Lower leg skin (tissue), 4 donors: ENCODE measurements around the gene CLTC. TPM values are rescaled to one million over a fixed set of nuclear protein-coding genes. Genes with fewer than 3 reads are reported as not detected.
"Not testable (repeated sequence)": the region's sequence is repeated elsewhere in the genome, so short reads cannot be mapped to it uniquely, and the experiment has no call there.

Experiments used
- DNase-seq, 2 donors: peaks; one replicate each; pipeline ENCODE4 v3.0.0-alpha.2; 2019; ENCODE audit warnings: low spot score in 2 of 2
- H3K4me3 ChIP-seq: fragments of 200-600 bp; sonication (generic); 2 replicates; pipeline ENCODE4 v1.5.1; 2017; ENCODE audit warnings: mild to moderate bottlenecking, low read depth; ENCODE audit not compliant: poor library complexity, severe bottlenecking
- POLR2A ChIP-seq, 2 donors: fragments of 450-650 bp; IDR thresholded peaks; one replicate each; pipeline ENCODE4 v1.6.1; 2016 to 2017; ENCODE audit warnings: antibody characterized with exemption in 2 of 2, mild to moderate bottlenecking in 1 of 2, moderate library complexity in 1 of 2
- WGBS, 2 donors: methylation state at CpG; one replicate each; pipeline ENCODE4 v1.1.5; 2018; 5-methylcytosine and 5-hydroxymethylcytosine counted together
- intact Hi-C: fragments of 100-400 bp; cut with DNase I; formaldehyde crosslinking; loops from one replicate; pipeline ENCODE4 v1.15.0; 2023; ENCODE audit warnings: low total_unique reads
- total RNA-seq, 4 donors: library from RNA; depleted of rRNA; stranded (reverse); fragments of >200 nt; gene quantifications; one replicate each; pipeline ENCODE4 v1.1.0, GENCODE V29; 2016
- TF ChIP-seq, protein P1 (sequence below), 3 donors: fragments of 450-650 bp; IDR thresholded peaks; one replicate each; pipeline ENCODE4 v1.5.1; 2016; ENCODE audit warnings: antibody characterized with exemption in 3 of 3, mild to moderate bottlenecking in 3 of 3, moderate library complexity in 2 of 3

CLTC gene
- total RNA-seq, 4 donors from 2014 or later = 109 to 169 (median 140) TPM

DNA sequence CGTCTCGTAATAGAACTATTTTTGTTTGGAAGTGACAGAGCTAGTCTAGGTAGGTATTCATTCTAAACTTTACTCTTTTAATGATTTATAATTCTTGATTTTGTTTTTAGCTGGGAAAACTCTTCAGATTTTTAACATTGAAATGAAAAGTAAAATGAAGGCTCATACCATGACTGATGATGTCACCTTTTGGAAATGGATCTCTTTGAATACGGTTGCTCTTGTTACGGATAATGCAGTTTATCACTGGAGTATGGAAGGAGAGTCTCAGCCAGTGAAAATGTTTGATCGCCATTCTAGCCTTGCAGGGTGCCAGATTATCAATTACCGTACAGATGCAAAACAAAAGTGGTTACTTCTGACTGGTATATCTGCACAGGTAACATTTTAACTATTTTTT lies 27.6 kb downstream of the CLTC start:
- DNase-seq = no peak
- TF ChIP-seq, protein P1, sequence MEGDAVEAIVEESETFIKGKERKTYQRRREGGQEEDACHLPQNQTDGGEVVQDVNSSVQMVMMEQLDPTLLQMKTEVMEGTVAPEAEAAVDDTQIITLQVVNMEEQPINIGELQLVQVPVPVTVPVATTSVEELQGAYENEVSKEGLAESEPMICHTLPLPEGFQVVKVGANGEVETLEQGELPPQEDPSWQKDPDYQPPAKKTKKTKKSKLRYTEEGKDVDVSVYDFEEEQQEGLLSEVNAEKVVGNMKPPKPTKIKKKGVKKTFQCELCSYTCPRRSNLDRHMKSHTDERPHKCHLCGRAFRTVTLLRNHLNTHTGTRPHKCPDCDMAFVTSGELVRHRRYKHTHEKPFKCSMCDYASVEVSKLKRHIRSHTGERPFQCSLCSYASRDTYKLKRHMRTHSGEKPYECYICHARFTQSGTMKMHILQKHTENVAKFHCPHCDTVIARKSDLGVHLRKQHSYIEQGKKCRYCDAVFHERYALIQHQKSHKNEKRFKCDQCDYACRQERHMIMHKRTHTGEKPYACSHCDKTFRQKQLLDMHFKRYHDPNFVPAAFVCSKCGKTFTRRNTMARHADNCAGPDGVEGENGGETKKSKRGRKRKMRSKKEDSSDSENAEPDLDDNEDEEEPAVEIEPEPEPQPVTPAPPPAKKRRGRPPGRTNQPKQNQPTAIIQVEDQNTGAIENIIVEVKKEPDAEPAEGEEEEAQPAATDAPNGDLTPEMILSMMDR (IDR thresholded peaks at IDR 0.05) = no peak
- TF ChIP-seq POLR2A (IDR thresholded peaks at IDR 0.05) = no peak
- intact Hi-C loops = no loop called here
- WGBS, 2 donors = 90% methylated on average over 6 of the region's 6 CpGs
- H3K4me3 ChIP-seq = no peak overlapping the region

DNA sequence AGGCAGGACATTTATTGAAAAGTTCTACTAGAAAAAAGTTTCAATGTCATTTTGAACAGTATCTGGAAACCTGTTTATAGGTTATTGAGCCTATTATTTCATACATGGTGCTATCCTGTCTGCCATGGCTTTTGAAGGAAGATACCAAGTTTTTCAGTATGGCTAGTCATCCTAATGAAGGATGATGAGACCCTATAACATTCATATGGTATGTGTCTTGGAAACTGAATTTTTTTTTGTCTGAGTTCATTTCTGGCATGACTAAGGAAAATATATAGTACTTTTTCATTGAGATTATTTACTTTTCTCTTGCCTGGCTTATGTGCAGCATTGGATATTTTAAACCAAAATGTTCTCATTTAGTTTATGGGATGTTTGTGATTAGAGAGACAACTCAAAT lies 30.2 kb downstream of the CLTC start:
- no peak for DNase-seq
- intact Hi-C loops = no loop called here
- TF ChIP-seq, protein P1 (IDR thresholded peaks at IDR 0.05) = no peak
- no peak for TF ChIP-seq POLR2A (IDR thresholded peaks at IDR 0.05)

DNA sequence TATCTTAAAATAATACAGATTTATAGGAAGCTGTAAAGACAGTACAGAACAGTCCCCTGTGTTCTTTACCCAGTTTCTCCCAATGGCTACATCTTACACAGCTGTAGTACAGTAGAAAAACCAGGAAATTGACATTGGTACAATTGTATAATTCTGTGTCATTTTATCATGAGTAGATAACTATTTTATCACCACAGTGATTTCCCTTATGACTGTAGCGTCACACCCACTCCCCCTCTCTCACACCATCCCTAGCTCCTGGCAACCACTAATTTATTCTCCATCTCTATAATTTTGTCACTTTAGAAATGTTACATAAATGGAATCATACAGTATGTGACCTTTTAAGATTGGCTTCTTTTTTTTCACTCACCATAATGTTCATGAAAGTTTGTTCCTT lies 30.9 kb downstream of the CLTC start:
- 90 to 91% methylated on average over 1 of the region's 1 CpG for WGBS, 2 donors
- no peak for DNase-seq
- no peak overlapping the region for H3K4me3 ChIP-seq
- TF ChIP-seq, protein P1 (IDR thresholded peaks at IDR 0.05) = no peak
- TF ChIP-seq POLR2A (IDR thresholded peaks at IDR 0.05) = no peak
- intact Hi-C loops = no loop called here

More for the DNA sequence above, 30.2 kb downstream of the CLTC start:
- H3K4me3 ChIP-seq = no peak overlapping the region

DNA sequence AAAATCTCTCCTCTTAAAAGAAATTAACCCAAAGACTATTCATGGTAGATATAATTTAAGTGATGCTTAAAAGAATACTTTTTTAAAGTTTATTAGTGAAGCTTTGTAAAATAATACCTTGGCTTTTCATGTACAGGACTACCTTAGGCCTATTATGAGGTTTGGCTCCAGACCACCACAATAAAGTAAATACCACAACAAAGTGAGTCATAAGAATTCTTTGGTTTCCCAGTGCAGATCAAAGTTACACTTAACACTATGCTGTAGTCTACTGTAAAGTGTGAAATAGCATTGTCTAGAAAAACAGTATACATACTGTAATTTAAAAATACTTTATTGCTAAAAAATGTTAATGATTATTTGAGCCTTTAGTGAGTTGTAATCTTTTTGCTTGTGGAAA lies 31.7 kb downstream of the CLTC start:
- no peak overlapping the region for H3K4me3 ChIP-seq
- TF ChIP-seq POLR2A (IDR thresholded peaks at IDR 0.05) = no peak
- TF ChIP-seq, protein P1 (IDR thresholded peaks at IDR 0.05) = no peak
- no peak for DNase-seq
- intact Hi-C loops = no loop called here

DNA sequence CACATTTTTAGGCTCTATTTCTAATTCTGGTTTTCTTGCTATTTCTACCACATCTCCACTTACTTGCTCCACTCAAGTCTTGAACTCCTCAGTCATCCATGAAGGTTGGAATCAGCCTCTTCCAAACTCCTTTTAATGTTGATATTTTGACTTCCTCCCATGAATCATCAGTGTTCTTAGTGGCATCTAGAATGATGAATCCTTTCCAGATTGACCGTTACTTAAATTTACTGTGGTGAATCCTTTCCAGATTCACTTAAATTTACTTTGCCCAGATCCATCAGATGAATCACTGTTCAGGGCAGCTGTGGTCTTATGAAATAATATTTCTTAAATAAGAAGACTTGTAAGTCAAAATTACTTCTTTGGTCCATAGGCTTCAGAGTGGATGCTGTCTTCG lies 32.4 kb downstream of the CLTC start:
- intact Hi-C loops = no loop called here
- no peak for DNase-seq
- H3K4me3 ChIP-seq = no peak overlapping the region
- TF ChIP-seq, protein P1 (IDR thresholded peaks at IDR 0.05) = no peak
- TF ChIP-seq POLR2A (IDR thresholded peaks at IDR 0.05) = no peak
- WGBS, 2 donors = 86 to 89% methylated on average over 2 of the region's 2 CpGs

DNA sequence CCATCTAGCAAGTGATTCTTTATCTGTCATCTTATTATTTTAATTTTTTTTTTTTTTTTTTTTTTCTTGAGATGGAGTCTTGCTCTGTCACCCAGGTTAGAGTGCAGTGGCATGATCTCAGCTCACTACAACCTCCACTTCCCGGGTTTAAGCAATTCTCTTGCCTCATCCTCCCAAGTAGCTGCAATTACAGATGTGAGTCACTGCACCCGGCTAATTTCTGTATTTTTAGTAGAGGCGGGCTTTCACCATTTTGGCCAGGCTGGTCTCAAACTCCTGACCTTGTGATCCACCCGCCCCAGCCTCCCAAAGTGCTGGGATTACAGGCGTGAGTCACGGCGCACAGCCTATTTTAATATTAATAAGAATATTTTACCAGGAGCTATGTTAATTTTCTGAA lies 36.9 kb downstream of the CLTC start:
- DNase-seq, H3K4me3 ChIP-seq, intact Hi-C loops: not testable (repeated sequence)
- WGBS, 2 donors = 89 to 95% methylated on average over 7 of the region's 7 CpGs
